Measurements from ENCODE around the gene SLC9A2.
A peak's percentile ranks its signal among the peaks of the same experiment; 100 is the strongest.

Gene SLC9A2

DNA sequence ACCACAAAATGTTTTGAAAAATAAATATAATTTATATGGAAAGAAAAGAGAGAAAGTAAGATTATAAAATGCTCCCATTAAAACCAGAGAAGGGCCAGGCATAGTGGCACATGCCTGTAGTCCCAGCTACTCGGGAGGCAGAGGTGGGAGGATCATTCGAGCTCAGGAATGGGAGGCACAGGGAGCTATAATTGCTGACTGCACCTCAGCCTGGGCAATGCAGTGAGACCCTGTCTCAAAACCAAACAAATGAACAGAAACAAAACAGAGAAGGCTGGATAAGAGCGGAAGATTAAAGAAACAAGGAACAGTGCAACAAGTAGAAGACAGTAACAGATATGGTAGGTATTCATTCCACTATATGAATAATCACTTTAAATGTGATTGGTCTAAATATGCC, 123.9 kb downstream of the SLC9A2 start:
- Histone ChIP-seq H3K27ac (no peak overlapping the region), H3K36me3 (ENCODE audit: insufficient read depth) (no peaks in the 10 kb centered on the region), H2AFZ (ENCODE audit: low read depth) (no peak overlapping the region), H3K4me2 (no peak overlapping the region), H3K27me3 (ENCODE audit: insufficient read depth, low read depth) (no peaks in the 10 kb centered on the region), H3K79me2 (ENCODE audit: insufficient read depth, low read depth) (no peaks in the 10 kb centered on the region), H3K4me1 (ENCODE audit: low read depth, poor library complexity, severe bottlenecking) (no peaks in the 10 kb centered on the region), H3K9ac (no peak overlapping the region), H3K4me3 (IDR thresholded peaks at IDR 0.05; ENCODE audit: insufficient read depth, low read depth, low read length) (no peak overlapping the region), H4K20me1 (ENCODE audit: insufficient read depth) (no peaks in the 10 kb centered on the region)
- TF ChIP-seq, protein P1, sequence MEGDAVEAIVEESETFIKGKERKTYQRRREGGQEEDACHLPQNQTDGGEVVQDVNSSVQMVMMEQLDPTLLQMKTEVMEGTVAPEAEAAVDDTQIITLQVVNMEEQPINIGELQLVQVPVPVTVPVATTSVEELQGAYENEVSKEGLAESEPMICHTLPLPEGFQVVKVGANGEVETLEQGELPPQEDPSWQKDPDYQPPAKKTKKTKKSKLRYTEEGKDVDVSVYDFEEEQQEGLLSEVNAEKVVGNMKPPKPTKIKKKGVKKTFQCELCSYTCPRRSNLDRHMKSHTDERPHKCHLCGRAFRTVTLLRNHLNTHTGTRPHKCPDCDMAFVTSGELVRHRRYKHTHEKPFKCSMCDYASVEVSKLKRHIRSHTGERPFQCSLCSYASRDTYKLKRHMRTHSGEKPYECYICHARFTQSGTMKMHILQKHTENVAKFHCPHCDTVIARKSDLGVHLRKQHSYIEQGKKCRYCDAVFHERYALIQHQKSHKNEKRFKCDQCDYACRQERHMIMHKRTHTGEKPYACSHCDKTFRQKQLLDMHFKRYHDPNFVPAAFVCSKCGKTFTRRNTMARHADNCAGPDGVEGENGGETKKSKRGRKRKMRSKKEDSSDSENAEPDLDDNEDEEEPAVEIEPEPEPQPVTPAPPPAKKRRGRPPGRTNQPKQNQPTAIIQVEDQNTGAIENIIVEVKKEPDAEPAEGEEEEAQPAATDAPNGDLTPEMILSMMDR (conservative IDR thresholded peaks at IDR 0.05; ENCODE audit: low read depth, low read length) = no peak

- H2AFZ ChIP-seq (ENCODE audit: low read depth) = no peak overlapping the region
- TF ChIP-seq, protein P1 (conservative IDR thresholded peaks at IDR 0.05; ENCODE audit: low read depth, low read length) = no peak
- H3K9ac ChIP-seq = no peak overlapping the region
- H3K36me3 ChIP-seq (ENCODE audit: insufficient read depth) = no peaks in the 10 kb centered on the region
- H3K4me2 ChIP-seq = no peak overlapping the region
- H3K27ac ChIP-seq = no peak overlapping the region
- H3K4me3 ChIP-seq (IDR thresholded peaks at IDR 0.05; ENCODE audit: insufficient read depth, low read depth, low read length) = no peak overlapping the region
- no peaks in the 10 kb centered on the region for H3K79me2 ChIP-seq (ENCODE audit: insufficient read depth, low read depth)
- no peaks in the 10 kb centered on the region for H4K20me1 ChIP-seq (ENCODE audit: insufficient read depth)
- no peaks in the 10 kb centered on the region for H3K4me1 ChIP-seq (ENCODE audit: low read depth, poor library complexity, severe bottlenecking)
- no peaks in the 10 kb centered on the region for H3K27me3 ChIP-seq (ENCODE audit: insufficient read depth, low read depth)
Measured at GRCh38 chr2:102748107-102748506, 128.8 kb downstream of the SLC9A2 start.

DNA sequence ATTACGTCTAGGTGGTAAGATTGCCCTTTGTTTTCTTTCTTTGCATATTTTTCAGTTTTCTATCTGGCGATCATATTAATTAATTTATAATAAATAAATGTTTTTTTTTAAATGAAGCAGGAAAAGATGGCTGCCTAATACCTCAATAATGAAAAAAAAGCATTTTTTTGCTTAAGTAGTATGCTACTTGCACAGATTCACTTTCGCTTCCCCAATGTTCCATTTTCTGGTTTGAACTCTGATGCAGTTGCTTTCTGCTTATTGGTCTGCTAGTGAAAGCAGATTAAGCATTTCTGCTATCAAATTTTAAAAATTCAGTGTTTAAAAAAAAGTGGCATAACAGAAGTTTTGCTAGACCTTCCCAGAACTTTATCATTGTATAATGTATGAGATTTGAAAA, 130.6 kb downstream of the SLC9A2 start:
- Histone ChIP-seq H3K79me2 (ENCODE audit: insufficient read depth, low read depth) (no peaks in the 10 kb centered on the region), H2AFZ (ENCODE audit: low read depth) (no peak overlapping the region), H3K27me3 (ENCODE audit: insufficient read depth, low read depth) (no peaks in the 10 kb centered on the region), H4K20me1 (ENCODE audit: insufficient read depth) (no peaks in the 10 kb centered on the region), H3K9ac (no peak overlapping the region), H3K4me2 (no peak overlapping the region), H3K4me1 (ENCODE audit: low read depth, poor library complexity, severe bottlenecking) (no peaks in the 10 kb centered on the region), H3K27ac (no peak overlapping the region), H3K36me3 (ENCODE audit: insufficient read depth) (no peaks in the 10 kb centered on the region), H3K4me3 (IDR thresholded peaks at IDR 0.05; ENCODE audit: insufficient read depth, low read depth, low read length) (no peak overlapping the region)
- TF ChIP-seq, protein P1 (conservative IDR thresholded peaks at IDR 0.05; ENCODE audit: low read depth, low read length) = no peak

GRCh38 chr2:102753563-102754159, 134.3 kb downstream of the SLC9A2 start:
- Histone ChIP-seq H3K27ac (no peak overlapping the region), H3K4me3 (IDR thresholded peaks at IDR 0.05; ENCODE audit: insufficient read depth, low read depth, low read length) (no peak overlapping the region), H3K36me3 (ENCODE audit: insufficient read depth) (no peaks in the 10 kb centered on the region), H3K9ac (no peak overlapping the region), H3K4me1 (ENCODE audit: low read depth, poor library complexity, severe bottlenecking) (no peaks in the 10 kb centered on the region), H3K4me2 (no peak overlapping the region), H2AFZ (ENCODE audit: low read depth) (no peak overlapping the region), H4K20me1 (ENCODE audit: insufficient read depth) (no peaks in the 10 kb centered on the region), H3K79me2 (ENCODE audit: insufficient read depth, low read depth) (no peaks in the 10 kb centered on the region), H3K27me3 (ENCODE audit: insufficient read depth, low read depth) (no peaks in the 10 kb centered on the region)
- TF ChIP-seq, protein P1 (conservative IDR thresholded peaks at IDR 0.05; ENCODE audit: low read depth, low read length) = peak; percentile 83

Data from KMS-11 (cell line).